Measurements from ENCODE around the gene SPNS2. TPM values are rescaled to one million over a fixed set of nuclear protein-coding genes. Genes with fewer than 3 reads are reported as not detected.

The SPNS2 gene
- total RNA-seq, 1 donor = under 0.01 TPM

- H4K20me1 ChIP-seq (ENCODE audit: insufficient read depth, low read length) = peaks cover 3% of the 10 kb centered on the region
- no peaks in the 10 kb centered on the region for H3K4me1 ChIP-seq (ENCODE audit: insufficient read depth, low read length)
- H2AFZ ChIP-seq (ENCODE audit: low read length) = no peak overlapping the region
- no peak overlapping the region for H3K27ac ChIP-seq (ENCODE audit: low read depth, low read length)
- peaks cover 24% of the 10 kb centered on the region for H3K27me3 ChIP-seq (ENCODE audit: insufficient read depth, low read length)
- no peak overlapping the region for H3K4me2 ChIP-seq (ENCODE audit: insufficient read depth, low read length)
- H3K36me3 ChIP-seq (ENCODE audit: insufficient read depth, low read length) = no peaks in the 10 kb centered on the region
- no peak overlapping the region for H3K4me3 ChIP-seq (ENCODE audit: insufficient read depth, low read length)
- no peak for DNase-seq (ENCODE audit: insufficient read length, low spot score, missing footprints)
- no peaks in the 10 kb centered on the region for H3K9me3 ChIP-seq (ENCODE audit: low read depth, low read length)
- TF ChIP-seq CTCF (IDR thresholded peaks at IDR 0.05; ENCODE audit: extremely low read depth, low read depth, low read length) = no peak
- H3K79me2 ChIP-seq (ENCODE audit: insufficient read depth, low read length) = no peaks in the 10 kb centered on the region
Observed at GRCh38 chr17:4502466-4503154, 3.9 kb downstream of the SPNS2 start.

- no peak for DNase-seq (ENCODE audit: insufficient read length, low spot score, missing footprints)
- Histone ChIP-seq H3K4me3 (ENCODE audit: insufficient read depth, low read length) (no peak overlapping the region), H3K27ac (ENCODE audit: low read depth, low read length) (no peak overlapping the region), H3K79me2 (ENCODE audit: insufficient read depth, low read length) (no peaks in the 10 kb centered on the region), H3K4me1 (ENCODE audit: insufficient read depth, low read length) (no peaks in the 10 kb centered on the region), H4K20me1 (ENCODE audit: insufficient read depth, low read length) (peaks cover 3% of the 10 kb centered on the region), H3K9me3 (ENCODE audit: low read depth, low read length) (no peaks in the 10 kb centered on the region), H2AFZ (ENCODE audit: low read length) (no peak overlapping the region), H3K27me3 (ENCODE audit: insufficient read depth, low read length) (peaks cover 18% of the 10 kb centered on the region), H3K4me2 (ENCODE audit: insufficient read depth, low read length) (no peak overlapping the region), H3K36me3 (ENCODE audit: insufficient read depth, low read length) (no peaks in the 10 kb centered on the region)
- no peak for TF ChIP-seq CTCF (IDR thresholded peaks at IDR 0.05; ENCODE audit: extremely low read depth, low read depth, low read length)
Observed at GRCh38 chr17:4503283-4504025, 4.8 kb downstream of the SPNS2 start.

- Histone ChIP-seq H3K36me3 (ENCODE audit: insufficient read depth, low read length) (no peaks in the 10 kb centered on the region), H3K4me2 (ENCODE audit: insufficient read depth, low read length) (no peak overlapping the region), H3K4me1 (ENCODE audit: insufficient read depth, low read length) (peaks cover under 1% of the 10 kb centered on the region), H3K4me3 (ENCODE audit: insufficient read depth, low read length) (no peak overlapping the region), H2AFZ (ENCODE audit: low read length) (no peak overlapping the region), H3K79me2 (ENCODE audit: insufficient read depth, low read length) (no peaks in the 10 kb centered on the region), H3K27ac (ENCODE audit: low read depth, low read length) (no peak overlapping the region), H3K9me3 (ENCODE audit: low read depth, low read length) (no peaks in the 10 kb centered on the region), H3K27me3 (ENCODE audit: insufficient read depth, low read length) (peaks cover 18% of the 10 kb centered on the region), H4K20me1 (ENCODE audit: insufficient read depth, low read length) (peaks cover 3% of the 10 kb centered on the region)
- no peak for TF ChIP-seq CTCF (IDR thresholded peaks at IDR 0.05; ENCODE audit: extremely low read depth, low read depth, low read length)
- no peak for DNase-seq (ENCODE audit: insufficient read length, low spot score, missing footprints)
Observed at GRCh38 chr17:4504188-4504587, 5.5 kb downstream of the SPNS2 start.

- H3K27me3 ChIP-seq (ENCODE audit: insufficient read depth, low read length) = peaks cover 14% of the 10 kb centered on the region
- peaks cover 3% of the 10 kb centered on the region for H4K20me1 ChIP-seq (ENCODE audit: insufficient read depth, low read length)
- H3K79me2 ChIP-seq (ENCODE audit: insufficient read depth, low read length) = no peaks in the 10 kb centered on the region
- H3K4me1 ChIP-seq (ENCODE audit: insufficient read depth, low read length) = peaks cover 5% of the 10 kb centered on the region
- H3K27ac ChIP-seq (ENCODE audit: low read depth, low read length) = no peak overlapping the region
- H3K4me3 ChIP-seq (ENCODE audit: insufficient read depth, low read length) = no peak overlapping the region
- TF ChIP-seq CTCF (IDR thresholded peaks at IDR 0.05; ENCODE audit: extremely low read depth, low read depth, low read length) = no peak
- H3K36me3 ChIP-seq (ENCODE audit: insufficient read depth, low read length) = no peaks in the 10 kb centered on the region
- H2AFZ ChIP-seq (ENCODE audit: low read length) = no peak overlapping the region
- no peaks in the 10 kb centered on the region for H3K9me3 ChIP-seq (ENCODE audit: low read depth, low read length)
- no peak for DNase-seq (ENCODE audit: insufficient read length, low spot score, missing footprints)
- no peak overlapping the region for H3K4me2 ChIP-seq (ENCODE audit: insufficient read depth, low read length)
Observed at GRCh38 chr17:4505187-4505586, 6.5 kb downstream of the SPNS2 start.
